Rectal smooth muscle tissue (tissue), 1 donor: ENCODE data around the gene AGAP5.
A peak's percentile ranks its signal among the peaks of the same experiment; 100 is the strongest.

ENCODE experiments used
- H3K27ac ChIP-seq: one replicate; pipeline ENCODE4 v1.7.0; 2013; ENCODE audit warnings: low read depth, low read length, inconsistent platforms
- H3K27me3 ChIP-seq: one replicate; pipeline ENCODE4 v1.7.0; 2013; ENCODE audit warnings: low read length; ENCODE audit not compliant: control insufficient read depth, insufficient read depth
- H3K36me3 ChIP-seq: one replicate; pipeline ENCODE4 v1.7.0; 2013; ENCODE audit warnings: low read length; ENCODE audit not compliant: control insufficient read depth, insufficient read depth
- H3K4me1 ChIP-seq: one replicate; pipeline ENCODE4 v1.7.0; 2013; ENCODE audit warnings: low read length; ENCODE audit not compliant: control insufficient read depth, insufficient read depth
- H3K4me3 ChIP-seq: one replicate; pipeline ENCODE4 v1.7.0; 2013; ENCODE audit warnings: low read length
- H3K9ac ChIP-seq: one replicate; pipeline ENCODE4 v1.7.0; 2013; ENCODE audit warnings: low read length

AGAP5 gene

GRCh38 chr10:73627300-73627699 lies 70.6 kb downstream of the AGAP5 start:
- Histone ChIP-seq H3K27me3 (no peaks in the 10 kb centered on the region), H3K4me3 (no peak overlapping the region), H3K4me1 (peaks cover 6% of the 10 kb centered on the region), H3K27ac (no peak overlapping the region), H3K36me3 (no peaks in the 10 kb centered on the region), H3K9ac (no peak overlapping the region)

GRCh38 chr10:73625884-73626752 lies 71.8 kb downstream of the AGAP5 start:
- H3K9ac ChIP-seq, result peak overlapping the region; percentile 75
- H3K4me1 ChIP-seq, result peaks cover 6% of the 10 kb centered on the region
- no peaks in the 10 kb centered on the region for H3K36me3 ChIP-seq
- peak overlapping the region; percentile 68 for H3K27ac ChIP-seq
- H3K4me3 ChIP-seq, result peak overlapping the region; percentile 84
- no peaks in the 10 kb centered on the region for H3K27me3 ChIP-seq

GRCh38 chr10:73625004-73625883 lies 72.7 kb downstream of the AGAP5 start:
- Histone ChIP-seq H3K4me3 (peak overlapping the region; percentile 84), H3K4me1 (peaks cover 6% of the 10 kb centered on the region)

More at GRCh38 chr10:73625004-73625883, 72.7 kb downstream of the AGAP5 start:
- Histone ChIP-seq H3K27ac (peak overlapping the region; percentile 68), H3K36me3 (no peaks in the 10 kb centered on the region), H3K9ac (peak overlapping the region; percentile 50), H3K27me3 (no peaks in the 10 kb centered on the region)
